Endometrial microvascular endothelial cells (primary cell): ENCODE measurements around the gene FBXO8. TPM values are rescaled to one million over a fixed set of nuclear protein-coding genes. Genes with fewer than 3 reads are reported as not detected.
"Not testable (repeated sequence)": the region's sequence is repeated elsewhere in the genome, so short reads cannot be mapped to it uniquely, and the experiment has no call there.

ENCODE experiments used
- in situ Hi-C: cut with HindIII; loops from 2 replicates; pipeline ENCODE4 v1.10.0; 2017; ENCODE audit warnings: low sequenced_read_pairs, low pct_unique_long_range_greater_than_20kb; ENCODE audit errors: inconsistent ontology term
- total RNA-seq: library from RNA; depleted of rRNA; stranded (reverse); fragments of >200 nt; gene quantifications from one replicate; pipeline ENCODE4 v1.2.3, GENCODE V29; 2015; ENCODE audit errors: inconsistent ontology term

Gene FBXO8
- total RNA-seq, 1 donor from 2014 or later, result 15.1 TPM

DNA sequence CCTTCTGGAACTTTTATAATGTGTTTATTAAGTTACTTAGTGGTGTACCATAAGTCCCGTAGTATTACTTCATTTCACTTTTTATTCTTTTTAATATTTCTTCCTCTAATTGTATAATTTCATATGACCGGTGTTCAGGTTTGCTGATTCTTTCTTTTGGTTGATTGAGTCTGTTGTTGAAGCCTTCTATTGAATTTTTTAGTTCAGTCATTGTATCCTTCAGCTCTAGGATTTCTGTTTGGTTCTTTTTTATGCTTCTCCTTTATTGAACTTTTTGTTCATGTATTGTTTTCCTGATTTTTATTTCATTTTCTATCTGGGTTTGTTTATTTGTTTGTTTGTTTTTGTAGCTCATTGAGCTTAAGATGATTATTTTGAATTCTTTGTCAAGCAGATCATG, 9.0 kb upstream of the FBXO8 start:
- in situ Hi-C loops, result no loop called here

DNA sequence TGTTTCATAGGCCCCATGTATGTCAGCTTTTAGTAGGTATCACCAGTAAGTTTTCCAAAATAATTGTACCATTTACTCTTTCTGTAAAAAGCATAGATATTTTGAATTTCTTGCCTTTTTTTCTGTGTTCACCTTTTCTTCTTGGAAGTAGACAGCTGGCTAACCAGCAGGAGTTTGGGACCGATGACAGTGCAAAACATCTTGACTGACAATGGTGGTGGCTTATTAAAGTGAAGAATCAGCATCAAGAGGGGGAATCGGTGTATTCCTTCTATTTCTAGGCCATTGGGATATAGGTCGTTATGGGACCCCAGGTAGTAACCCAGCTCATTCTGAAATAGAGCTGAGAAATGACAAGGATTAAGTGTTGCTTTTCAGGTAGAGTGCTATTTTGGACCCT, 3.4 kb upstream of the FBXO8 start:
- in situ Hi-C loops, result no loop called here

GRCh38 chr4:174284487-174284886, 1.0 kb upstream of the FBXO8 start:
- in situ Hi-C loops, result no loop called here

DNA sequence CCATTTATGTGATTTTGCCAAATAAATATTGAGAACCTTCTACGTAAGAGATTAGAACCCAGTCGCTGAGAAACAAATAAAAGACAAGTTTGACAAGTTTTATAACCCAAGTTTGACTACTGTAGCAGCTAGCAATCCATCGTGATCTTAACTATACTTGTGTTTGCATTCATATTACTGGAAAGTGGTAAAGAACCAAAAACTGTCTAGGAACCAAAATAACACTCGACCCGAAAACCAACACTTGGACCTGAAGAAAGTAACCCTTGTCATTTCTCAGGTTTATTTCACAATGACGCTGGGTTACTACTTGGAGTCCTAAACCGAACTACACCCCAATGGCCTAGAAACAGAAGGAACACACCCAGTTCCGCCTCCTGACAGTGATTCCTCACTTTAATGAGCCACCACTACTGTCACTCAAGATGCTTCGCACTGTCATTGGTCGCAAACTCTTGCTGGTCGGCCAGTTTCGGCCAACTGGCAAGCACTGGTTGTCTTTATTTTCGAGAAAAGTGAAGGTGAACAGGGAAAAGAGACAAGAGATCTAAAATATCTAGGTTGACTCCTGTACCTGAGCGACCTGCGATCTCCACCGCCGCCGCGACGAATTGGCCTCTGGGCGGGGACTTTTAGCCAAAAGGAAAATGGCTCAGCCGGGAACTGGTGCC, 496 bp downstream of the FBXO8 start:
- in situ Hi-C loops, result no loop called here

DNA sequence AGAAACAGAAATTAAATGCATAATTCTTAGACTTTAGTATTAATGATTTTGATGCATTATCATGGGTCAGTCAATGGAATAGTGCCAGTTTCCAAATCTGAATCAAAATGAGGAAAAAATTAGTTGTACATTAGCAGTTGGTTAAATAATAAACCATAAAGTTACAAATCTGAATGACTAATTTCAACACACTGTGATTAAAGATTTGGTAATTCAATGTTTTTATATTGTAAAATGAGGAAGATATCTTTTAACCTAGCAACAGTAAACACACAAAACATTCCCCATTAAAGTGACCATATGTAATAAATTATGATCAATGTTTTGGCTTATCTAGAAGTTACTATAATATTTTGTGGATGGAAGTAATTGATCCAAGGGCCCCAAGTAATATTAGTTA, 1.6 kb downstream of the FBXO8 start:
- in situ Hi-C loops, result no loop called here

DNA sequence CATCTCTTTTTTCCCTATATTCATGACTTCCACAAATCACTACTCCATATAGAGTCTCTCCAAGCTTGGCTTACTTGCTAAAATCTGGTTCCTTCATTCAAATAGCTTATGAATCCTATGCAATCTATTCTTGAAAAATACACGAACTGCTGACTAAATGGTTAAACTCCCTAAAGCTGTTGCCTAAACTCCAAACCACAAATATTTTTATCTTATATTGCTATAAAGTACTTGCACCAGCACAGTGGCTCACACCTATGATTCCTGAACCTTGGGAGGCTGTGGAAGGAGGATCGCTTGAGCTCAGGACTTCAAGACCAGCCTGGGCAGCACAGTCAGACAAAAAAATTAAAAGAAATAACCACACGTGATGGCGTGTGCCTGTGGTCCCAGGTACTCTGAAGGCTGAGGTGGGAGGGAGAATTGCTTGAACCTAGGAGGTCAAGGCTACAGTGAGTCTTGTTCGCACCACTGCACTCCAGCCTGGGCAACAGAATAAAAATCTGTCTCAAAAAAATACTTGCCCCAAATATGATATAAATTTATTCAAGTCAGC, 2.2 kb downstream of the FBXO8 start:
- in situ Hi-C loops, result no loop called here

DNA sequence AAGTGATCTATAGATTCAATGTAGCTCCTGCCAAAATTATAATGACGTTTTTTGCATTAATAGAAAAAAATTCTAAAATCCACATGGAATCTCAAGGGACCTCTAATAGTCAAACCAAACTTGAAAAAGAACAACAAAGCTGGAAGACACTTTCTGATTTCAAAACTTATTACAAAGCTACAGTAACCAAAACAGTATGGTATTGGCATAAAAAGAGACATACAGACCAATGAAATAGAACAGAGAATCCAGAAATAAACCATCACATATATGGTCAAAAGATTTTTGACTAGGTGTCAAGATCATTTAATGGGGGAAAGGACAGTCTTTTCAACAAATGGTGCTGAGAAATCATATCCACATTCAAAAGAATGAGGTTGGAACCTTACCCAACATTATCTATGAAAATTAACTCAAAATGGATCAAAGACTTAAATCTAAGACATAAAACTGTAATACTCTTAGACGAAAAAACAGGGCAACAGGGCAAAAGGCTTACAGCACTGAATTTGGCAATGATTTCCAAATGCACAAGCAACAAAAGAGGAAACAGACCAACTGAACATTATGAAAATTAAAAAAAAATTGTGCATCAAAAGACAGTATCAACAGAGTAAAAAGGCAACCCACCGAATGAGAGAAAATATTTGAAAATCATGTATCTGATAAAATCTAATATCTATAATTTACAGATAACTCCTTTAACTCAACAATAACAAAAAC, 3.9 kb downstream of the FBXO8 start:
- in situ Hi-C loops, result no loop called here

DNA sequence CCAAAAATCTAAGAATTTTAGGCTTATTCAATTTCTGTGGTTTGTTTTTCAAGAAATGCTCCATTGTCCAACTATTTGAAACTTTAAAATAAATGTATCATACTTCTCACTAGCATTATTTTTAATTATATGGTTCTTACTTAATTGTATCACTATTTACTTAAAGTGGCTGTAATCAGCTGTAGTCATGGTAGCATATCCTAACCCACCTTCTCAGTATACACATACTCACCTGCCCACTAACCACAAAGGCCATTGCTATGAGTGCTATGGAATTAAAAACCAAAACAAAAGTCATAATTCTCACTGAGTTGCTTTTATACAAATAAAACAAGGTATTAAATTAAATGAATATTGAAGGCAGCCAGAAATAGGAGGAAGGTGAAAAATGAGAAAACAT, 5.0 kb downstream of the FBXO8 start:
- in situ Hi-C loops, result no loop called here

DNA sequence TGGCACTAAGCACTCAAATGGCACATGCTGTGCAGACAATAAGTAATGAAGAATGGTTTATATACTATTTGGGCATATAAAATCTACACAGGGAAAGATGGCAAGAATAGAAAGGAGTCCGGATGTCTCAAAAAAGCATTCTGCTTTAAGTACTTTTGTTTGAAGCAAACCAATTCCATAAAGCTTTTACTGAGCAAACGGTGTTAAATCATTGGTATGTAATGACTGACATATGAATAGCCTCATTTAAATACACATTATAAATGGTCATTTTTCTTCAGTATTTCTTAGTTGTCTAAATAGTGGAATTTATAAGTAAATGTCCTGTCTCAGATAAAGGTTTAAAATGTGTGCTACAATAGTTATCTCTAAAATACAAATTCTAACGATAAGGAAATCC, 6.0 kb downstream of the FBXO8 start:
- in situ Hi-C loops, result no loop called here

DNA sequence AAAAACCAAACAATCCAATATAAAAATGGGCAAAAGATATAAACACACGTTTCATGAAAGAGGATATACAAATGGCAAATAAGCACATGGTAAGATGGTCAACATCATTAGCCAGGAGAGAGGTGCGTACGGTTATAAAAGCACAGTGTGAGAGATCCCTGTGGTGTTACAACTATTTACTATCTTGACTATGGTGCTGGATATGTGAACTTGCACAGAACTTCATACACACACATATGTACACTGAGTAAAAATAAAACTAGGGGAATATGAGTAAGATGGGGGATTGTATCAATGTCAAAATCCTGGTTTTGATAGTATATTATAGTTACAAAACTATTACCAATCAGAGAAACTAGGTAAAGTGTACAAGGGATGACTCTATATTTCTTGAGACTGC, 8.4 kb downstream of the FBXO8 start:
- in situ Hi-C loops, result no loop called here

GRCh38 chr4:174274436-174274835, 9.0 kb downstream of the FBXO8 start:
- in situ Hi-C loops, result no loop called here

GRCh38 chr4:174273930-174274329, 9.5 kb downstream of the FBXO8 start:
- in situ Hi-C loops, result no loop called here

DNA sequence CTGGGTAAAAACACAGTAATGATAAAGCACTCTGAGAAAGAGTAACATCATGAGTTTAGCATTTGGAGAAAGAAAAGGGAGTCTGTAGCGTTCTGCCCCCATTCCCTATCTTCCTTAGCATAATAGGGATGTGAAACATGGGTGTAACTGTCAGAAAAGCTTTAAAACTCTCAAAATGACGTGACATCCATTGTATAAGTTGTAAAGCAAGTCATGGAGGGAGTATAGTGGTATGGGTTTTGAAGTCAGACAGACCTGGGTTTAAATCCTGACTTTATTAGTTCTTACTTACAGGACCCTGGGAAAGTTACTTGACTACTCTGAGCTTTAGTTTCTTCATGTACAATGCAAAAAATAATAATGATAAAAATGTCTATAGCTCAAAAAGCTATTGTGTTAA, 17.1 kb downstream of the FBXO8 start:
- in situ Hi-C loops, result no loop called here

DNA sequence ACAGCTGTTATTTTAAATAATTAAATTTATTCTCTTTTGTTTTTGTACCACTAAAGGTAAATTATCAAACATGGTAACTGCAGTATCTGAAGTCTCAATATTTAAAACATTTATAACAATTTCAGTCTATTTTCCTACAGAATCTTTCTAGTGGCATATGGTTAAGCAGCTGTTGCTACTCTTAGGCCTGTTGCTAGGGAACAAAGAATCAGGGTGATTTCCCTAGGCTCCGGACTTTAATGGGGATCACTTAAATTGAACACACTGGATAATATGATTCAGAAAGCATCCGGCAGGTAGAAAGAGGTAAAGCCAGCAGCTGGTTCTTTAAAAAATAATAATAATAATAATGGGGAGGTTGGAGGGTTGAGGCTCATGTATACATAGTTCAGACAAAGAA, 17.6 kb downstream of the FBXO8 start:
- in situ Hi-C loops, result no loop called here

DNA sequence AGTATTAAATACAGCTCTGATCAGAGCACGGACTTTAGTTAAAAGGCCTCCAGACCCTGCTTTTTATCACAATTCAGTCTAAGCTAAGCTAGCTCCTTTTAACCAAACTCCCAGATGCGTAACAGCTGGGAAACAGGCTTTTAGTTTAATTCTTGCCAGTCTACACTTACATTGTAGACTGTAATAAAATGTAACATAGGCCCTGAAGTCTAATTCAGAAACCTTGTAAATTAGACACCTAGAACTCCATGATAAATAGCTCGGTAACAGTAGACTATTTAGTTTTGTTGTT, 20.1 kb downstream of the FBXO8 start:
- in situ Hi-C loops, result no loop called here

GRCh38 chr4:174262624-174263444, 20.6 kb downstream of the FBXO8 start:
- in situ Hi-C loops, result no loop called here

GRCh38 chr4:174261432-174261831, 22.0 kb downstream of the FBXO8 start:
- in situ Hi-C loops, result not testable (repeated sequence)

DNA sequence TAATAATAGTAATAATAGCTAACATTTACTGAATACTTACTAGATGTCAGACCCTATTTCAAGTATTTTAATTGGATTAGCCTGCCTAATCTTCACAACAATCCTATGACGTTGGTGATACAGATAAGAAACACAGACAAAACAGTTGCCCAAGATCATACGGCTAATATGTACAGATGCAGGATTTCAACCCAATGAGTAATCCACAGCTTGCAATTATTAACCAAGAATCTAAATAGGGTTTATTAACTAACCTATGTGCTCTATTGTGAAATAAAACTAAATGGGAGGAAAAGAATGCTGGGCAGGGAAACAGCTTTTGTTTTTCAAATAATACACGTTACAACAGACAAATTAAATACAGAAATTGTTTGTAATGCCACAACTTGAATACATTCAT, 23.4 kb downstream of the FBXO8 start:
- in situ Hi-C loops, result no loop called here

DNA sequence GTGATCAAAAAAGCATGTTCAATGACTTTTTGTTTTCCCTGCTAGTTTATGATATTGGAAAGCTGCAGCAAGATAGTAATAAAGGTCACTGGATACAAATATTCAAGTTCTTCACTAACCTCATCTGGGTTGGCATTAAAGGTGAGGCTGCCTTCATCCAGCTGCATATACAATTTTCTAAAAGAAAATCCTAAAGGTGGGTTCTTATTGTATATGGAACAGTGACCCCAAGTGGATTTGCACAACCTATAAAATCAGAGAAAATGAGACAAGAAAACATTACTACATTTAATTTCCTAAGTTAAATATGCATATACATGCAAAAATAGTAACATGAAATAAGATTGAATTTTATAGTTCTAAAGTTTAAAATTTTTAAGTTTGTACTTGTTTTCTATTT, 23.9 kb downstream of the FBXO8 start:
- in situ Hi-C loops, result no loop called here

DNA sequence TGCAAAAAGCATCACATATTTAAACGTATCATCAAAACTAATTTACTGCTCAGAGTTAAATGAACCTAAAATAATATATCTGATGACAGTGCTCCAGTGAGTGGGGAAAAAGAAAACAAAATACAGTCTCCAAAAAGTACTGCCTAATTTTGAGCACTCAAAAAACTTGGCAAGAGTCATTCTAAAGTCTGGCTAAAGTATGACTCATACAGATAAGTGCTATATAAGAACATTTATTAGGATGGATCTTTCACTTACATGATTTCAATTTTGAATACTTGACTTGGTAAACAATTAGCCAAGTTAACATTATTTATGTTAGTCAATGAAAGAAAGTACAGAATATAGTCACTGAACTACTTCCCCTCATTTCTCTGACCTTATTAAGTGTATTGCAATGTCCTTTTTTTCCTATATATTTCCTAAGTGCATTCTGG, 27.2 kb downstream of the FBXO8 start:
- in situ Hi-C loops, result no loop called here
